Measurements from ENCODE around the gene ARSH. TPM values are rescaled to one million over a fixed set of nuclear protein-coding genes. Genes with fewer than 3 reads are reported as not detected.
"Not testable (repeated sequence)": the region's sequence is repeated elsewhere in the genome, so short reads cannot be mapped to it uniquely, and the experiment has no call there.

The ARSH gene, protein sequence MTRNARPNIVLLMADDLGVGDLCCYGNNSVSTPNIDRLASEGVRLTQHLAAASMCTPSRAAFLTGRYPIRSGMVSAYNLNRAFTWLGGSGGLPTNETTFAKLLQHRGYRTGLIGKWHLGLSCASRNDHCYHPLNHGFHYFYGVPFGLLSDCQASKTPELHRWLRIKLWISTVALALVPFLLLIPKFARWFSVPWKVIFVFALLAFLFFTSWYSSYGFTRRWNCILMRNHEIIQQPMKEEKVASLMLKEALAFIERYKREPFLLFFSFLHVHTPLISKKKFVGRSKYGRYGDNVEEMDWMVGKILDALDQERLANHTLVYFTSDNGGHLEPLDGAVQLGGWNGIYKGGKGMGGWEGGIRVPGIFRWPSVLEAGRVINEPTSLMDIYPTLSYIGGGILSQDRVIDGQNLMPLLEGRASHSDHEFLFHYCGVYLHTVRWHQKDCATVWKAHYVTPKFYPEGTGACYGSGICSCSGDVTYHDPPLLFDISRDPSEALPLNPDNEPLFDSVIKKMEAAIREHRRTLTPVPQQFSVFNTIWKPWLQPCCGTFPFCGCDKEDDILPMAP
- not detected in 2 replicates for total RNA-seq (ENCODE audit: low replicate concordance)

DNA sequence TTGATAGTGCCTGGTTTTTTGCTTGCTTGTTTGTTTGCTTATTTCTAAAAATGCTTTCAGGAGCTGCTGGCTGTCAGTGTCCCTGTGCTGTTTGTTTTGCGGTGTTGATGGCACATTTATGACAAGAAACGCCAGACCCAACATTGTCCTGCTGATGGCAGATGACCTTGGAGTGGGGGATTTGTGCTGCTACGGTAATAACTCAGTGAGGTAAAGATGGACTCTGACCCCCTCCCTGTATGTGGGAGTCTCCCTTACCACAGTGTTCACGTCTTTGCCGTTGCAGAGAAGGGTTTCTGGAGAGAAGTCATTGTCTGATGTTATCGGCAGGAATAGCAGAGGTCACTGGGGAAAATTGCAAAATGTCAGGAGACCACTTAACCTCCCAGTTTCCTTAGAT is at the start of gene ARSH:
Gene ARSH (plus strand): TSS at position 52 of the 400 bp plus-strand sequence. CDS start 67 bp downstream, at position 119.
- DNase-seq (ENCODE audit: low read depth), result no peak
- TF ChIP-seq, protein P1, sequence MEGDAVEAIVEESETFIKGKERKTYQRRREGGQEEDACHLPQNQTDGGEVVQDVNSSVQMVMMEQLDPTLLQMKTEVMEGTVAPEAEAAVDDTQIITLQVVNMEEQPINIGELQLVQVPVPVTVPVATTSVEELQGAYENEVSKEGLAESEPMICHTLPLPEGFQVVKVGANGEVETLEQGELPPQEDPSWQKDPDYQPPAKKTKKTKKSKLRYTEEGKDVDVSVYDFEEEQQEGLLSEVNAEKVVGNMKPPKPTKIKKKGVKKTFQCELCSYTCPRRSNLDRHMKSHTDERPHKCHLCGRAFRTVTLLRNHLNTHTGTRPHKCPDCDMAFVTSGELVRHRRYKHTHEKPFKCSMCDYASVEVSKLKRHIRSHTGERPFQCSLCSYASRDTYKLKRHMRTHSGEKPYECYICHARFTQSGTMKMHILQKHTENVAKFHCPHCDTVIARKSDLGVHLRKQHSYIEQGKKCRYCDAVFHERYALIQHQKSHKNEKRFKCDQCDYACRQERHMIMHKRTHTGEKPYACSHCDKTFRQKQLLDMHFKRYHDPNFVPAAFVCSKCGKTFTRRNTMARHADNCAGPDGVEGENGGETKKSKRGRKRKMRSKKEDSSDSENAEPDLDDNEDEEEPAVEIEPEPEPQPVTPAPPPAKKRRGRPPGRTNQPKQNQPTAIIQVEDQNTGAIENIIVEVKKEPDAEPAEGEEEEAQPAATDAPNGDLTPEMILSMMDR (IDR thresholded peaks at IDR 0.05; ENCODE audit: insufficient read depth, low read length), result no peak
- H3K4me3 ChIP-seq (ENCODE audit: low read depth, low read length), result no peak within 1 kb of the TSS

DNA sequence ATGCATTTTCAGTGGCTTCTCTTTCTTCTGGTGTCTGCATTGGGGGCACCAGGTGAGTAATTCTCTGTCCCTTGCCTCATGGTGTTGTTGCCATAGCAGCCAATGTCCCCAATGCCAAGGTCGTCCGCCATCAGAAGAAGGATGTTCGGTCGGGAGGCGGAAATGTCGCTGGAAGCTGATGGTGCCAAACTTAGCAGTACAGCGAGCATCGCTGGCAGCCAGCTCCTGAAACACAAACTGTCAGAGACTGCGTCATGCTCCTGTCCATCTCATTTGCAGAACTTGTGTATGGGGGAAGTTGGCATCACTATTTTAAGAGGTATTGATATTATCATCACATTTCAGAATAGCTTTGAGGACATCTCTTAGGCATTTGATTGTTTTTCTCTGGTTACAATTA is 48.1 kb upstream of the ARSH start:
- no peak for DNase-seq (ENCODE audit: low read depth)
- H3K4me3 ChIP-seq (ENCODE audit: low read depth, low read length), result no peak overlapping the region
- TF ChIP-seq, protein P1 (IDR thresholded peaks at IDR 0.05; ENCODE audit: insufficient read depth, low read length), result no peak

DNA sequence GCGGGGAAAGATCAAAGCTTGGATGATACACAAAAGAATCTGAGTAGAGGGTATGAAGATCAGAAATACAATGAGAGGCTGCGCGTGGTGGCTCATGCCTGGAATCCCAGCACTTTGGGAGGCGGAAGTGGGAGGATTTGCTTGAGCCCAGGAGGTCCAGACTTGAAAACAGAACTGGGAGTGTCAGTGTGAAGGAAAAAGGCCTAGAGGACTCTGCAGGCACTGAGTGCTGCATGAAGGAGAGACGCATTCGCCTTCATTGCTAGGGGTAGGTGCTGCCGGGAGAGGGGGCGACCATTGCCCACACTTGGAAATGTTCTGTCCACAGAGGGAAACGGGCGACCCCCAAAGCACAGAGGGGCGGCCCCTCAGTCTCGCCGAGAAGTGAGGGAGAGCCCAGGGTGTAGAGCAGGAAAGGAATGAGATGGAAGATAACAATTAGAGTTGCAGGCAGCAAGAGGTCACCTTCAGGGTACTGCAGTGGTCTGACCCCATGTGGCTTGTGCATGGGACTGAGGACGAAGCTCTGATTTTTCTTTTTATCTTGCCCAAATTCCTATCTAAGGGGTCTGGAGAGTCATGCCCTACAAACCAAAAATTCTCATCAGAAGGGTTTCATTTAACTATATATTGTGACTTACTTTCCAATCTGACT is 45.4 kb upstream of the ARSH start:
- H3K4me3 ChIP-seq (ENCODE audit: low read depth, low read length), result no peak overlapping the region
- TF ChIP-seq, protein P1 (IDR thresholded peaks at IDR 0.05; ENCODE audit: insufficient read depth, low read length), result no peak
- no peak for DNase-seq (ENCODE audit: low read depth)

DNA sequence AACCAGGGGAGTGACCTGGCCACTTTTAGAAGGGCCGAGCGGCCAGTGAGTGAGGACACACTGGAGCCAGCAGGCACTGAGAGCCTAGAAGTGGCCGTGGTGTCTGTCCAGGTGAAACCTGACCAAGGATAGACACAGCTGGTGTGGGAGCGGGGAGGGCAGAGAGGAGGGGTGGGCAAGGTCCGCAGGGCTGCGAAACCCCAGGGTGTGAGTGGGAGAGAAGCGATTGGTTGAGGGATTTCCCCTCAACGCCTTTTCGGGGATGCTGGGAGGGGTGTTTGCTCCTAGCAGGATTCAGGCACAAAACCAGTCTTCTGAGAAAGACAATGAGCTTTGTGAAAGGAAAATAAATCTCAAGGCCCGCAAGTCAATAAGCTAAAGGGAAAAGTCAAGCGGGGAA is 44.0 kb upstream of the ARSH start:
- DNase-seq (ENCODE audit: low read depth), result no peak
- H3K4me3 ChIP-seq (ENCODE audit: low read depth, low read length), result no peak overlapping the region
- TF ChIP-seq, protein P1 (IDR thresholded peaks at IDR 0.05; ENCODE audit: insufficient read depth, low read length), result no peak

DNA sequence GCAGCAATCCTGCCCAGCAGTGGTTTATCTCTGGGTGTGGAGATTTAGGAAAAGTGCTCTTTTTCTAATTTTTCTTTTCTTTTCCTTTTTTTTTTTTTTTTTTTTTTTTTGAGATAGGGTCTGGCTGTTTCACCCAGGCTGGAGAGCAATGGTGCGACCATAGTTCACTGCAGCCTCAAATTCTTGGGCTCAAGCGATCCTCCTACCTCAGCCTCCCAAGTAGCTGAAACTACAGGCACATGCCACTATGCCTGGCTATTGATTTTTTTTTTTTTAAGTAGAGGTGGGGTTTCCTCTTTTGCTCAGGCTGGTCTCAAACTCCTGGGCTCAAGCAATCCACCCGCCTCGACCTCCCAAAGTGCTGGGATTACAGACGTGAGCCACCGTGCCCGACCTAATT is 42.9 kb upstream of the ARSH start:
- not testable (repeated sequence) for H3K4me3 ChIP-seq (ENCODE audit: low read depth, low read length); DNase-seq (ENCODE audit: low read depth)

DNA sequence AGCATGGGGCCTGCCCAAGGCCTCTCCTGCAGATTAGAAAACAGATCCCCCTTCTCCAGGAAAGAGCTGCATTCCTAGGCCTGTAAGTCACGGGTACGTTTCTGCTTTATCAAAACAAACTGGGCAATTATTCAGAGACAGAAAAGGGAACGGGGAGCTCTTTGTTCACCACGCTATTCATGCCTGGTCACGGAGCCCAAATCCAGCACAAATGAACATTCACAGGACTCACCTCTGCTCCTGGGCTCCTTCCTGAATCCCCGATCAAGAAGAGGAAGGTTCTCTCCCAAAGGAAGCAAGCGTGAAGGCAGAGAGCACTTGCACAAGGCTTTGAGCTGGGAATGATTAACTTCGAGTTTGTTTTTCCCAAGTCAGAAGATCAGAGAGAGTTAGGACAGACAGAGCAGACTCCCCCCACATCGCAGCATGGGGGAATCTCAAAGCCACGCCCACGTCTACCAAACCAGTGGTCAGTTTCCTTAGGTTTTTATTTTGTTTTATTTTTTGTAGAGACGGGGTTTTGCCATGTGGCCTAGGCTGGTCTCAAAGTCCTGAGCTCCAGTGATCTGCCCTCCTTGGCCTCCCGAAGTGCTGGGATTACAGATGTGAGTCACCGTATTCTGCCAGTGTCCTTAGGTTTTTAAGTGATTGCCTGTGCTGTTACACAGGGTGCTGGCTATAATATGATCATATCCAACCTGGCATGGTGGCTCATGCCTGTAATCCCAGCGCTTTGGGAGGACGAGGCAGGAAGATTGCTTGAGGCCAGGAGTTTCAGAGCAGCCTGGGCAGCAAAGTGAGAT is 42.2 kb upstream of the ARSH start:
- peak; percentile 57 for DNase-seq (ENCODE audit: low read depth)
- not testable (repeated sequence) for H3K4me3 ChIP-seq (ENCODE audit: low read depth, low read length)

DNA sequence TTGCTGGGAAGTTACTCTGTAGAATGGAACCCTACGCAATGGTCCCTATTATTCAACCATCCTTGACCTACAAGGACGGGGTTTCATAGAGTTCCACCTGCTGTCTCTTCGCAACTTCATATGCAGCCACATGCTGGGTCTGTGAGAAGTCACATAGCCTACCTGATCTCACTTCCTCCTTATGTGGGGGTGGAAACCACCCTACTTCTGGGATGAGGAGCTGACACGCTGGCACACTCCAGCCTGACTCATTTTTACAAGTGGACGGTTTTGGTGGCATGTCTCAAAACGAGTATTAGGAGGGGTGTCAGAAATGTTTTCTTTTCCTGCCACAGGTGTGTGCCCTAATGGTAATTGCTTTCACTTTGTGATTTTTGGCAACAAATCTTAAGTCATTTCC is 40.4 kb upstream of the ARSH start:
- no peak for DNase-seq (ENCODE audit: low read depth)
- TF ChIP-seq, protein P1 (IDR thresholded peaks at IDR 0.05; ENCODE audit: insufficient read depth, low read length), result no peak
- H3K4me3 ChIP-seq (ENCODE audit: low read depth, low read length), result no peak overlapping the region
